ACC112 (cell line): ENCODE results near the gene SEPTIN8.
A peak's percentile ranks its signal among the peaks of the same experiment; 100 is the strongest.

Experiments used
- H2AFZ ChIP-seq: fragments of 200-600 bp; sonication (generic); one replicate; pipeline ENCODE4 v1.6.0; 2017; ENCODE audit warnings: antibody characterized with exemption, low read length; ENCODE audit not compliant: unreplicated experiment
- H3K27ac ChIP-seq: fragments of 200-600 bp; sonication (generic); 2 replicates; pipeline ENCODE4 v1.5.1; 2014; ENCODE audit warnings: low read depth, mild to moderate bottlenecking, antibody characterized with exemption, low read length, moderate library complexity
- H3K27me3 ChIP-seq: fragments of 200-600 bp; sonication (generic); 2 replicates; pipeline ENCODE4 v1.6.1; 2014; ENCODE audit warnings: mild to moderate bottlenecking, antibody characterized with exemption, low read length, moderate library complexity, mixed read lengths; ENCODE audit not compliant: insufficient read depth
- H3K36me3 ChIP-seq: fragments of 200-600 bp; sonication (generic); 2 replicates; pipeline ENCODE4 v1.6.1; 2016; ENCODE audit warnings: mild to moderate bottlenecking, antibody characterized with exemption, low read length, moderate library complexity, mixed read lengths; ENCODE audit not compliant: insufficient read depth
- H3K4me1 ChIP-seq: fragments of 200-600 bp; sonication (generic); one replicate; pipeline ENCODE4 v1.6.1; 2016; ENCODE audit warnings: low read length, mixed read lengths; ENCODE audit not compliant: insufficient read depth, unreplicated experiment, control insufficient read depth
- H3K4me3 ChIP-seq: fragments of 200-600 bp; sonication (generic); 2 replicates; pipeline ENCODE4 v1.5.1; 2014; ENCODE audit warnings: mild to moderate bottlenecking, low read depth, low read length
- H3K79me2 ChIP-seq: fragments of 200-600 bp; sonication (generic); one replicate; pipeline ENCODE4 v1.6.0; 2016; ENCODE audit warnings: low read length; ENCODE audit not compliant: control insufficient read depth, unreplicated experiment, insufficient read depth

SEPTIN8 gene

GRCh38 chr5:132820162-132820754, 43.2 kb upstream of the SEPTIN8 start:
- Histone ChIP-seq H3K4me1 (peaks cover 10% of the 10 kb centered on the region), H3K36me3 (no peaks in the 10 kb centered on the region), H3K27ac (no peak overlapping the region), H3K4me3 (no peak overlapping the region), H3K79me2 (no peaks in the 10 kb centered on the region), H3K27me3 (no peaks in the 10 kb centered on the region), H2AFZ (no peak overlapping the region)

GRCh38 chr5:132819468-132819867, 42.4 kb upstream of the SEPTIN8 start:
- H2AFZ ChIP-seq = no peak overlapping the region
- H3K4me1 ChIP-seq = peaks cover 12% of the 10 kb centered on the region
- no peak overlapping the region for H3K27ac ChIP-seq
- H3K4me3 ChIP-seq = no peak overlapping the region
- H3K79me2 ChIP-seq = no peaks in the 10 kb centered on the region
- no peaks in the 10 kb centered on the region for H3K27me3 ChIP-seq
- H3K36me3 ChIP-seq = no peaks in the 10 kb centered on the region

GRCh38 chr5:132817011-132817410, 40.0 kb upstream of the SEPTIN8 start:
- Histone ChIP-seq H3K4me3 (no peak overlapping the region), H3K27ac (no peak overlapping the region), H3K4me1 (peaks cover 12% of the 10 kb centered on the region), H3K36me3 (no peaks in the 10 kb centered on the region), H3K27me3 (peaks cover 21% of the 10 kb centered on the region), H3K79me2 (no peaks in the 10 kb centered on the region), H2AFZ (no peak overlapping the region)

DNA sequence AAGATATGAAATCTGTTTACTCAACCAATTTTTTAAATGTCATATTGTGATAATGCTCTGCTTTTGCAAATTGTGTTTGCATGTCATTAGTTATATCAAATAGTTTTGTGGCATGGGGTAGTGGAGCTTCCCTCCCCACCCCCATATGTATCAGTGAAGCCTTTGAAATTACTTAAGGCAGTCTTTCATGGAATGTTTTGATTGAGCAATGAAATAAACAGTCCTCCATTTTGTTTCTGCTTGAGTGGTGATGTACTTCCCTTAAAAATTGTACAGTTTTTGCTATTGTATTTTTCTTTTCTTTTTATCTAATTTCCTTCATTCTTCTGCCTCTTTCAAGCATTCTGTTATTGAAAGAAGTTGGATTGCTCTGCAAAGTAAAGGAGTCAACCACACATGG, 39.5 kb upstream of the SEPTIN8 start:
- no peaks in the 10 kb centered on the region for H3K79me2 ChIP-seq
- no peaks in the 10 kb centered on the region for H3K36me3 ChIP-seq
- no peak overlapping the region for H2AFZ ChIP-seq
- peaks cover 26% of the 10 kb centered on the region for H3K27me3 ChIP-seq
- H3K27ac ChIP-seq = no peak overlapping the region
- H3K4me3 ChIP-seq = no peak overlapping the region
- peaks cover 12% of the 10 kb centered on the region for H3K4me1 ChIP-seq

DNA sequence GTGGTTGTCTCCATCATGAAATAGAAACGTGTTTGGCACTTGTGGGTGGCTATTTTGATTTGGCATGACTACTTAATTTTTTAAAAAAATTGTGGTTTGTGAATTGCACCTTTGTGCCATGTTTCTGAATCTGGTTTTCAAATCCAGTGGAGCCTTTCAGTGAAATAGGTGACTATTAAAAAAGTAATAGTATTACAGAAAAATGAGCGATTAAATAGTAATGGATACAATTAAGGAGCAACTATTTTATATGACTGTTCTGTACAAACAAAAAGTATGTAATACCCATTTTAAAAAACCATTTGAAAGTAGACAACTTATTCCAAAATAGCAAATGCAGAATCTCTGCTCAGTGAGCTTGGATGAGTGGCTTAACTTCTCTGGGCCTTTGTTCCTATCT, 39.0 kb upstream of the SEPTIN8 start:
- H3K27me3 ChIP-seq = peaks cover 30% of the 10 kb centered on the region
- H3K27ac ChIP-seq = no peak overlapping the region
- H2AFZ ChIP-seq = no peak overlapping the region
- H3K4me1 ChIP-seq = peaks cover 12% of the 10 kb centered on the region
- no peaks in the 10 kb centered on the region for H3K36me3 ChIP-seq
- H3K4me3 ChIP-seq = no peak overlapping the region
- H3K79me2 ChIP-seq = no peaks in the 10 kb centered on the region

DNA sequence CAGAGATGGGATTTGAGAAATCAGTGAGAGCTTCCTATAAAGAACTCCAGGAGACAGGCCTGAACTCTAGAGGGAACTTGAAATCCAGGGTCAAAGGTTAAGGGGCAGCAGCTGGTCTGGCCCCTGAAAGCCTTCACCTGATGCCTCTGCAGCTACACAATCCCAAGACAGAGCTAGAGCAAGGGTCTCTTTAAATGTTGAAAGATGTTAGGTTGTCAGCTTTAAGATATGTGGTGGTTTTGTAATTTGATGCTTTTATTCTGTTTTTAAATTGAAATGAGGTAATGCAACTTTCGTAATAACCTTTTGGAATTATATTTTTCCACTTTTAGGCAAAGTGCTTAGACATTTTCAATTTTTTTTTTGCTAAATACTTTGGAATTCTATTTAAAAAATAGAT, 38.4 kb upstream of the SEPTIN8 start:
- no peaks in the 10 kb centered on the region for H3K79me2 ChIP-seq
- H3K4me1 ChIP-seq = peaks cover 12% of the 10 kb centered on the region
- no peak overlapping the region for H3K27ac ChIP-seq
- no peak overlapping the region for H2AFZ ChIP-seq
- H3K4me3 ChIP-seq = no peak overlapping the region
- H3K36me3 ChIP-seq = no peaks in the 10 kb centered on the region
- H3K27me3 ChIP-seq = peaks cover 32% of the 10 kb centered on the region

- H3K27ac ChIP-seq = no peak overlapping the region
- H3K4me3 ChIP-seq = no peak overlapping the region
- H3K4me1 ChIP-seq = peaks cover 9% of the 10 kb centered on the region
- no peaks in the 10 kb centered on the region for H3K79me2 ChIP-seq
- no peaks in the 10 kb centered on the region for H3K36me3 ChIP-seq
- peaks cover 32% of the 10 kb centered on the region for H3K27me3 ChIP-seq
- H2AFZ ChIP-seq = no peak overlapping the region
These were observed 37.7 kb upstream of the SEPTIN8 start for GRCh38 chr5:132814503-132815294.

DNA sequence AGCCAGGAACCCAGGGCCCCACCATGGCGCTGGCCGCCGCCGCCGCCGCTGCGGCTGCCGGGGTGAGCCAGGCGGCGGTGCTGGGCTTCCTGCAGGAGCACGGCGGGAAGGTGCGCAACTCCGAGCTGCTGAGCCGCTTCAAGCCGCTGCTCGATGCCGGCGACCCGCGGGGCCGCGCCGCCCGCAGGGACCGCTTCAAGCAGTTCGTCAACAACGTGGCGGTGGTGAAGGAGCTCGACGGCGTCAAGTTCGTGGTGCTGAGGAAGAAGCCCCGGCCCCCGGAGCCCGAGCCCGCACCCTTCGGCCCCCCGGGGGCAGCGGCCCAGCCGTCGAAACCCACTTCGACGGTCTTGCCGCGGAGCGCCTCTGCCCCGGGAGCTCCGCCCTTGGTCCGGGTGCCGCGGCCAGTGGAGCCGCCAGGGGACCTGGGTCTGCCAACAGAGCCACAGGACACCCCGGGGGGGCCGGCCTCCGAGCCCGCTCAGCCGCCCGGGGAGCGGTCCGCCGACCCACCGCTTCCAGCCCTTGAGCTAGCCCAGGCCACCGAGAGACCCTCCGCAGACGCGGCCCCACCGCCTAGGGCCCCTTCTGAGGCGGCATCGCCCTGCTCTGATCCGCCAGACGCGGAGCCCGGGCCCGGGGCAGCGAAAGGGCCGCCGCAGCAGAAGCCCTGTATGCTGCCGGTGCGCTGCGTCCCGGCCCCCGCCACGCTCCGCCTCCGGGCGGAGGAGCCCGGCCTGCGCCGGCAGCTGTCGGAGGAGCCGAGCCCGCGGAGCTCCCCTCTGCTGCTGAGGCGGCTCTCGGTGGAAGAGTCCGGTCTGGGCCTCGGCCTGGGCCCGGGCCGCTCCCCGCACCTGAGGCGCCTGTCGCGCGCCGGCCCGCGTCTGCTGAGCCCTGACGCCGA, 36.8 kb upstream of the SEPTIN8 start:
- Histone ChIP-seq H3K4me3 (peak overlapping the region; percentile 46; the same call in 1 of the 2 replicates), H2AFZ (no peak overlapping the region), H3K27me3 (peaks cover 36% of the 10 kb centered on the region), H3K27ac (no peak overlapping the region), H3K4me1 (peaks cover 8% of the 10 kb centered on the region), H3K36me3 (no peaks in the 10 kb centered on the region), H3K79me2 (no peaks in the 10 kb centered on the region)

DNA sequence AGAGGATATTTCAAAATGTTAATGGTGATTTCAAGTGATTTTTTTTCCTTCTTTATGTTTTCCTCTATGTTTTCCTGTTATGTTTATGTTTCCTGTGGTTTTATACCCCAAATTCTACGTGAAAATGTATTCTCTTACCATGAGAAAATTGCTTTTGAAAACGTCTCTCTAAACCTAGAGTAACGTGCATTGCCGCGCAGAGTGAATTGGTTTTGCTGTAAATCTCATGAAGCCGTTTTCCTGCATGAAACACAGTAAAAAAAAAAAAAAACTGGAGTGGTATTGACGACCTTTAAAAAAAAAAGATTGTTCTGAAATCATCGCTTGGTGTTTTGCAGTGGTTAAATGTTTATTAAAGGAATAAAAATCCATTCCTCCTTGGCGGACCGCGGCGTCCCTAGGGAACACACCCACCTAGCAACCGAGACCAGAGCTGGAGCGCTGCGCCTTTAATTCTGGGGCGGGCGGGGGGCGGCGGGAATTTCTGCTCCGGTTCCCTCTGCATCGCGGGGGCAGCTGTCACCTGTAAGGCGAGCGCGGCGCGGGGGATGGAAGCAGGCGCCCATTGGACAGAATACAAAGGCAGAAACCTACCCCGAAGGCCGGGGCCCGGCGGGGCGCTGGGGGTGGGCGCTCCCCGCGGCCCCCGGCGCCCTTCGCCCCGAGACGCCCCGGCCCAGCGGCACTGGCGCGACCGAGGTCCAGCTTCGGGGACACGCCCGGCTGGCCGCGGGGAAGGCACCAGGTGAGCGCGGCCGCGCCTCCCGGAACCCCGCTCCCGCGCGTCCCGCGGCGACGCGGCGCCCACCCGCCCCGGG, 36.0 kb upstream of the SEPTIN8 start, which contains the start of gene SOWAHA:
Gene SOWAHA, plus strand, starts transcription at position 522 of the 818 bp plus-strand sequence. CDS start 320 bp downstream, outside the sequence.
- H2AFZ ChIP-seq = no peak within 1 kb of the TSS
- no peaks in the 10 kb centered on the region for H3K36me3 ChIP-seq
- peak within 1 kb of the TSS; percentile 46 for H3K4me3 ChIP-seq
- H3K79me2 ChIP-seq = no peaks in the 10 kb centered on the region
- peaks cover 8% of the 10 kb centered on the region for H3K4me1 ChIP-seq
- no peak within 1 kb of the TSS for H3K27ac ChIP-seq
- H3K27me3 ChIP-seq = peaks cover 40% of the 10 kb centered on the region
